ENCODE measurements around the gene ZNF217.
"Not testable (repeated sequence)": the region's sequence is repeated elsewhere in the genome, so short reads cannot be mapped to it uniquely, and the experiment has no call there.

Gene ZNF217

DNA sequence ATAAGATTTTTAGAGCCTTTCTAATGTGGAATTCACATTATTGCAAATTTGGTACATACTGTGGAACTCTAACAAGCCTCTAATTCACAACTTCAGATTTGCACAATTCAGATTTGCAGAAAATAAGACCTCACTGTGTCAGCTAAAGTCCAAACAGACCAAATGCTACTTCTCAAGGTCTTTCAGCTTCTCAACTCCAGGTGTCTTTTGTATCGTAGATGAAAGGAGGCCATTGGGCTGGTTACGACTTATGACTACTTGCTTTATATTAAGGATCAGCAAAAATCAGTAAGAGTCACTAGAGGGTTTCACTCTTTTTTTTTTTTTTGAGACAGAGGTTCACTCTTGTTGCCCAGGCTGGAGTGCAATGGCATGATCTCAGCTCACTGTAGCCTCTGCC is 37.8 kb downstream of the ZNF217 start:
- H2AFZ ChIP-seq (ENCODE audit: low read depth): peak overlapping the region; percentile 55; the same call in 1 of the 2 replicates
- peak overlapping the region; percentile 59; the same call in 1 of the 2 replicates for H3K9ac ChIP-seq
- H3K4me2 ChIP-seq: peak overlapping the region; percentile 90
- no peak overlapping the region for H3K4me3 ChIP-seq (IDR thresholded peaks at IDR 0.05; ENCODE audit: insufficient read depth, low read depth, low read length)
- TF ChIP-seq CTCF (conservative IDR thresholded peaks at IDR 0.05; ENCODE audit: low read depth, low read length): 0 out of 2 replicates have a peak, but pooled peaks have one; percentile 23
- H3K27ac ChIP-seq: peak overlapping the region; percentile 90
- no peaks in the 10 kb centered on the region for H4K20me1 ChIP-seq (ENCODE audit: insufficient read depth)
- no peaks in the 10 kb centered on the region for H3K27me3 ChIP-seq (ENCODE audit: insufficient read depth, low read depth)
- H3K36me3 ChIP-seq (ENCODE audit: insufficient read depth): no peaks in the 10 kb centered on the region
- H3K79me2 ChIP-seq (ENCODE audit: insufficient read depth, low read depth): no peaks in the 10 kb centered on the region
- peaks cover 35% of the 10 kb centered on the region for H3K4me1 ChIP-seq (ENCODE audit: low read depth, poor library complexity, severe bottlenecking)

- Histone ChIP-seq H3K27ac (peak overlapping the region; percentile 90), H3K9ac (peak overlapping the region; percentile 59; the same call in 1 of the 2 replicates), H3K4me3 (IDR thresholded peaks at IDR 0.05; ENCODE audit: insufficient read depth, low read depth, low read length) (no peak overlapping the region), H3K4me1 (ENCODE audit: low read depth, poor library complexity, severe bottlenecking) (peaks cover 35% of the 10 kb centered on the region), H3K79me2 (ENCODE audit: insufficient read depth, low read depth) (no peaks in the 10 kb centered on the region), H2AFZ (ENCODE audit: low read depth) (peak overlapping the region; percentile 55; the same call in 1 of the 2 replicates), H3K27me3 (ENCODE audit: insufficient read depth, low read depth) (no peaks in the 10 kb centered on the region), H3K36me3 (ENCODE audit: insufficient read depth) (no peaks in the 10 kb centered on the region), H3K4me2 (peak overlapping the region; percentile 90), H4K20me1 (ENCODE audit: insufficient read depth) (no peaks in the 10 kb centered on the region)
- no peak for TF ChIP-seq CTCF (conservative IDR thresholded peaks at IDR 0.05; ENCODE audit: low read depth, low read length)
Observed at GRCh38 chr20:53555081-53555480, 38.6 kb downstream of the ZNF217 start.

DNA sequence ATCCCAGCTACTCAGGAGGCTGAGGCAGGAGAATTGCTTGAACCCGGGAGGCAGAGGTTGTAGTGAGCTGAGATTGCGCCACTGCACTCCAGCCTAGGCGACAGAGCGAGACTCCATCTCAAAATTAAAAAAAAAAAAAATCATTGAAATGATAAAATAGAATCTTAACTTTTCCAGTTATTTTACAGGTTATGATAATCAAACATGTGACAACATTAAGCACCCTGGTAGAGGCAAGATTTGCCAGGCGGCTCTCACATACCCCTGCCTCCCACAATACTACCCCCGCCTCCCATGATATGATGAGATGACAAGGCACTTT is 41.1 kb downstream of the ZNF217 start:
- peaks cover 42% of the 10 kb centered on the region for H3K4me1 ChIP-seq (ENCODE audit: low read depth, poor library complexity, severe bottlenecking)
- not testable (repeated sequence) for H3K9ac ChIP-seq; H3K4me3 ChIP-seq (IDR thresholded peaks at IDR 0.05; ENCODE audit: insufficient read depth, low read depth, low read length); H3K79me2 ChIP-seq (ENCODE audit: insufficient read depth, low read depth); H4K20me1 ChIP-seq (ENCODE audit: insufficient read depth); H2AFZ ChIP-seq (ENCODE audit: low read depth); H3K27ac ChIP-seq; H3K4me2 ChIP-seq; H3K27me3 ChIP-seq (ENCODE audit: insufficient read depth, low read depth); H3K36me3 ChIP-seq (ENCODE audit: insufficient read depth)

DNA sequence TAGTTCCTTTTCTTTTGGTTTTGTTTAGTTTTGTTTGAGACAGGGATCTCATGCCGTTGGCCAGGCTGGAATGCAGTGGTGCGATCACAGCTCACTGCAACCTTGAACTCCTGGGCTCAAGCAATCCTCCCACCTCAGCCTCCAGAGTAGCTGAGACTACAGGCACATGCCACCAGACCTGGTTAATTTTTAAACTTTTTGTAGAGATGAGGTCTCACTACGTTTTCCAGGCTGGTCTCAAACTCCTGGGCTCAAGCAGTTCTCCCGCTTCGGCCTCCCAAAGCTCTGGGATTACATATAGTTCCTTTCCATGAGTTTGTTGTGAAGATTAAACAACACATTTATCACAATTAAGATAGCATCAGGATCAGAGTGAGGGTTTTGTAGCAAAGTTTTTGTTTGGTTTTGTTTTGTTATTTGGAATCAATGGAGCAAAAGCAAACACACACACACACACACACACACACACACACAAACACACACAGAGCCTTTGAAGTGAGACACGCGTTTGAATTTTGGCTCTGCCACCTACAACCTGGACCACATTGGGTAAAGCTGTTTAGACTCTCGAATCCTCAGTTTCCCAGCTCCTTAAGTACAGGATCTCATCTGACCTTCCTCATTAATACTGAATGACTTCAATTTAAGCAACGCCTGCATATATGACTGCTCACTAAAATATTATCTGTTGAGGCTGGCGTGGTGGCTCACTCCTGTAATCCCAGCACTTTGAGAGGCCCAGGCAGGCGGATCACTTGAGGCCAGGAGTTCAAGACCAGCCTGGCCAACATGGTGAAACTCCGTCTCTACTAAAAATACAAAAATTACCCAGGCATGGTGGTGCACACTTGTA is 41.7 kb downstream of the ZNF217 start:
- H3K4me2 ChIP-seq; H3K79me2 ChIP-seq (ENCODE audit: insufficient read depth, low read depth); H3K27me3 ChIP-seq (ENCODE audit: insufficient read depth, low read depth); H4K20me1 ChIP-seq (ENCODE audit: insufficient read depth); H3K27ac ChIP-seq; H2AFZ ChIP-seq (ENCODE audit: low read depth); H3K4me3 ChIP-seq (IDR thresholded peaks at IDR 0.05; ENCODE audit: insufficient read depth, low read depth, low read length); H3K9ac ChIP-seq; H3K36me3 ChIP-seq (ENCODE audit: insufficient read depth): not testable (repeated sequence)
- H3K4me1 ChIP-seq (ENCODE audit: low read depth, poor library complexity, severe bottlenecking): peaks cover 40% of the 10 kb centered on the region

DNA sequence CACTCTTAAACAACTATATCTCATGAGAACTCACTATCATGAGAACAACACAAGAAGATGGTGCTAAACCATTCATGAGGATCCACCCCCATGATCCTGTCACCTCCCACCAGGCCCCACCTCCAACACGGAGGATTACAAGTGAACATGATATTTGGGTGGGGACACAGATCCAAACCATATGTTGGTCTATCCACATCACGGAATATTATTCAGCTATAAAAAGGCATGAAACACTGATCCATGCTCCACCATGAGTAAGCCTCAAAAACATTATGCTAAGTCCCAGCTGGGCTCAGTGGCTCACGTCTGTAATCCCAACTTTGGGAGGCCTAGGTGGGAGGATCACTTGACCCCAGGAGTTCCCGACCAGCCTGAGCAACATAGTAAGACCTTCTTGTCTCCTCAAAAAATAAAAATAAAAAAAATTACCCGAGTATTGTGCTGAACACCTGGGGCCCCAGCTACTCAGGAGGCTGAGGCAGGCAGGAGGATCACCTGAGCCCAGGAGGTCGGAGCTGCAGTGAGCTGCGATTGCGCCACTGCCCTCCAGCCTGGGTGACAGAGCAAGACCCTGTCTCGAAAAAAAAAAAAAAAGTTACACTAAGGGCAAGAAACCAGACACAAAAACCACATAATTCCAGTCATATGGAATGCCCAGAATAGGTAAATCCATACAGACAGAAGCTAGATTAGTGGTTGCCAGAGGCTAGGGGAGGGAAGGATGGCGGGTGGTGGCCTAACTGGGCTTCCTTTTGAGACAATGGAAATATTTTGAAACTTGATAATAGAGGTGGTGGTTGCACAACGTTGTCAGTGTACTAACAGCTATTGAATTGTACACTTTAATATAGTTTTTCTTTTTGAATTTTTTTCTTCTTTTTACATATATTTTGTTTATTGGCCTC is 43.1 kb downstream of the ZNF217 start:
- H3K4me2 ChIP-seq: no peak overlapping the region
- H2AFZ ChIP-seq (ENCODE audit: low read depth): no peak overlapping the region
- TF ChIP-seq CTCF (conservative IDR thresholded peaks at IDR 0.05; ENCODE audit: low read depth, low read length): no peak

More for the DNA sequence above, 43.1 kb downstream of the ZNF217 start:
- Histone ChIP-seq H3K4me3 (IDR thresholded peaks at IDR 0.05; ENCODE audit: insufficient read depth, low read depth, low read length) (no peak overlapping the region), H3K79me2 (ENCODE audit: insufficient read depth, low read depth) (no peaks in the 10 kb centered on the region), H3K9ac (no peak overlapping the region), H3K27me3 (ENCODE audit: insufficient read depth, low read depth) (no peaks in the 10 kb centered on the region), H4K20me1 (ENCODE audit: insufficient read depth) (no peaks in the 10 kb centered on the region), H3K36me3 (ENCODE audit: insufficient read depth) (no peaks in the 10 kb centered on the region), H3K27ac (no peak overlapping the region), H3K4me1 (ENCODE audit: low read depth, poor library complexity, severe bottlenecking) (peaks cover 27% of the 10 kb centered on the region)

Measured in KMS-11 (cell line).